H1 (cell line): ENCODE results near the gene MAP6. TPM values are rescaled to one million over a fixed set of nuclear protein-coding genes. Genes with fewer than 3 reads are reported as not detected.

Source experiments
- CTCF ChIA-PET: fragments of 300-600 bp; sonication (Branson Sonifier 250); formaldehyde crosslinking; loops from one replicate; lab custom pipeline; 2021; ENCODE audit not compliant: partially characterized antibody; lab: Charles Lee
- POLR2A ChIA-PET: fragments of 300-600 bp; sonication (Branson Sonifier 250); formaldehyde crosslinking; loops from one replicate; lab custom pipeline; 2021; ENCODE audit warnings: inconsistent platforms; ENCODE audit not compliant: partially characterized antibody; lab: Charles Lee
- DNase-seq, 2 experiments: peaks; one replicate each; pipeline versions ENCODE4 v3.0.0 to v3.0.0-alpha.2; 2010 to 2022; ENCODE audit warnings: low spot score in 2 of 2, low read depth in 1 of 2, mixed read lengths in 1 of 2
- FAIRE-seq: peaks from 2 replicates; lab custom pipeline; 2011; peaks lifted over from hg19 to GRCh38; lab: Jason Lieb, UNC
- H2AFZ ChIP-seq: 2 replicates; pipeline ENCODE4 v1.8.1; 2012; ENCODE audit warnings: low read length, inconsistent platforms
- H2AK5ac ChIP-seq: 2 replicates; pipeline ENCODE4 v1.6.1; 2013; ENCODE audit warnings: low read depth, low read length
- H2BK120ac ChIP-seq: replicated peaks from 2 replicates; pipeline ENCODE3; 2013; ENCODE audit warnings: low read depth, low read length, inconsistent platforms
- H2BK12ac ChIP-seq: 2 replicates; pipeline ENCODE4 v1.6.1; 2013; ENCODE audit warnings: low read depth, low read length
- H2BK15ac ChIP-seq: 2 replicates; pipeline ENCODE4 v1.6.1; 2013; ENCODE audit warnings: low read length
- H2BK20ac ChIP-seq: 2 replicates; pipeline ENCODE4 v1.6.1; 2013; ENCODE audit warnings: low read length
- H2BK5ac ChIP-seq: 2 replicates; pipeline ENCODE4 v1.6.1; 2013; ENCODE audit warnings: low read depth, low read length
- H3K14ac ChIP-seq: 2 replicates; pipeline ENCODE4 v1.6.1; 2013; ENCODE audit warnings: inconsistent platforms; ENCODE audit not compliant: insufficient read length
- H3K18ac ChIP-seq: 2 replicates; pipeline ENCODE4 v1.6.1; 2013; ENCODE audit warnings: low read length; ENCODE audit errors: extremely low read depth
- H3K23ac ChIP-seq: 2 replicates; pipeline ENCODE4 v1.6.1; 2013; ENCODE audit warnings: inconsistent platforms; ENCODE audit not compliant: insufficient read length
- H3K23me2 ChIP-seq: 2 replicates; pipeline ENCODE4 v1.6.1; 2013; ENCODE audit warnings: low read depth, low read length
- H3K27ac ChIP-seq: 2 replicates; pipeline ENCODE4 v1.6.1; 2011; ENCODE audit warnings: low read depth, low read length, inconsistent platforms
- H3K27me3 ChIP-seq, 4 experiments: replicated peaks in 1 of 4; 1 replicate in 1 of 4; 2 replicates in 3 of 4; pipeline versions ENCODE4 v1.6.1 to v1.8.1; 2011 to 2013; ENCODE audit warnings: low read length in 3 of 4, mild to moderate bottlenecking in 3 of 4, inconsistent platforms in 2 of 4, mixed read lengths in 2 of 4, moderate library complexity in 1 of 4; ENCODE audit not compliant: control insufficient read depth in 3 of 4, insufficient read depth in 3 of 4; ENCODE audit errors: extremely low read depth in 1 of 4
- H3K36me3 ChIP-seq, 4 experiments: 2 replicates each; pipeline versions ENCODE4 v1.6.1 to v1.8.1; 2011 to 2013; ENCODE audit warnings: mild to moderate bottlenecking in 4 of 4, low read length in 3 of 4, moderate library complexity in 2 of 4, control low read depth in 1 of 4, inconsistent platforms in 1 of 4; ENCODE audit not compliant: insufficient read depth in 4 of 4, control insufficient read depth in 2 of 4
- H3K4ac ChIP-seq: replicated peaks from 2 replicates; pipeline ENCODE3; 2013; ENCODE audit warnings: low read length, low read depth, mixed read lengths, inconsistent platforms; ENCODE audit not compliant: insufficient read length
- H3K4me1 ChIP-seq, 4 experiments: replicated peaks in 1 of 4; 1 replicate in 1 of 4; 2 replicates in 3 of 4; pipeline versions ENCODE4 v1.6.1 to v1.8.1; 2011 to 2013; ENCODE audit warnings: low read length in 3 of 4, inconsistent platforms in 2 of 4, mixed read lengths in 1 of 4; ENCODE audit not compliant: insufficient read depth in 4 of 4, control insufficient read depth in 3 of 4
- H3K4me2 ChIP-seq, 2 experiments: 2 replicates each; pipeline versions ENCODE4 v1.6.1 to v1.8.1; 2011 to 2013; ENCODE audit warnings: low read depth in 2 of 2, low read length in 2 of 2, control low read depth in 1 of 2, inconsistent platforms in 1 of 2, mild to moderate bottlenecking in 1 of 2; ENCODE audit not compliant: insufficient read depth in 1 of 2
- H3K4me3 ChIP-seq, 4 experiments: fragments of 200-600, 300-600 bp in 1 of 4; sonication (generic), shearing (Covaris generic), sonication (Bioruptor Twin) in 1 of 4; 2 replicates each; pipeline versions ENCODE4 v1.5.1 to v1.8.1; 2011 to 2016; ENCODE audit warnings: low read length in 4 of 4, low read depth in 3 of 4, control low read depth in 2 of 4, inconsistent platforms in 2 of 4, mild to moderate bottlenecking in 2 of 4, mixed read lengths in 1 of 4, moderate library complexity in 1 of 4; ENCODE audit not compliant: insufficient read depth in 2 of 4; ENCODE audit errors: extremely low read depth in 1 of 4
- H3K56ac ChIP-seq: replicated peaks from 2 replicates; pipeline ENCODE3; 2013; ENCODE audit warnings: low read depth, mild to moderate bottlenecking, mixed read lengths, low read length, inconsistent platforms; ENCODE audit not compliant: insufficient read length
- H3K79me1 ChIP-seq: 2 replicates; pipeline ENCODE4 v1.6.1; 2013; ENCODE audit warnings: low read depth, low read length, control low read depth
- H3K79me2 ChIP-seq, 2 experiments: 2 replicates each; pipeline versions ENCODE4 v1.6.1 to v1.8.1; 2012 to 2013; ENCODE audit warnings: low read length in 2 of 2, mild to moderate bottlenecking in 2 of 2, inconsistent platforms in 1 of 2; ENCODE audit not compliant: insufficient read depth in 2 of 2, control insufficient read depth in 1 of 2
- H3K9ac ChIP-seq, 4 experiments: replicated peaks in 1 of 4; 1 replicate in 1 of 4; 2 replicates in 3 of 4; pipeline versions ENCODE4 v1.6.1 to v1.8.1; 2011 to 2013; ENCODE audit warnings: low read depth in 3 of 4, low read length in 3 of 4, control low read depth in 2 of 4, mild to moderate bottlenecking in 2 of 4, moderate library complexity in 2 of 4, inconsistent platforms in 1 of 4; ENCODE audit errors: extremely low read depth in 1 of 4
- H3K9me3 ChIP-seq, 2 experiments: 2 replicates each; pipeline versions ENCODE4 v1.6.1 to v1.8.1; 2012 to 2013; ENCODE audit warnings: mild to moderate bottlenecking in 2 of 2, moderate library complexity in 2 of 2, control low read depth in 1 of 2, inconsistent platforms in 1 of 2, low read depth in 1 of 2, low read length in 1 of 2, mixed read lengths in 1 of 2; ENCODE audit not compliant: insufficient read depth in 2 of 2
- H4K20me1 ChIP-seq, 2 experiments: replicated peaks in 1 of 2; 2 replicates each; pipeline versions ENCODE3 to v1.8.1; 2011 to 2013; ENCODE audit warnings: inconsistent platforms in 2 of 2, low read length in 2 of 2, mild to moderate bottlenecking in 1 of 2; ENCODE audit not compliant: insufficient read depth in 2 of 2, control insufficient read depth in 1 of 2
- H4K5ac ChIP-seq: 2 replicates; pipeline ENCODE4 v1.6.1; 2013; ENCODE audit warnings: low read length, low read depth, mixed read lengths, inconsistent platforms; ENCODE audit not compliant: insufficient read length
- H4K8ac ChIP-seq: 2 replicates; pipeline ENCODE4 v1.8.0; 2013; ENCODE audit warnings: mild to moderate bottlenecking, moderate library complexity, low read length, inconsistent platforms; ENCODE audit not compliant: insufficient read depth; ENCODE audit errors: extremely low read depth
- H4K91ac ChIP-seq: replicated peaks from 2 replicates; pipeline ENCODE3; 2013; ENCODE audit warnings: low read length, mixed read lengths, inconsistent platforms; ENCODE audit not compliant: insufficient read length
- ASH2L ChIP-seq: fragments of 200-600, 300-600 bp; sonication (generic); IDR thresholded peaks from one replicate; pipeline ENCODE4 v1.7.1; 2017; ENCODE audit warnings: low read length
- ATF2 ChIP-seq: IDR thresholded peaks from 2 replicates; pipeline ENCODE4 v1.6.1; 2012; ENCODE audit warnings: low read length, inconsistent platforms
- CREB1 ChIP-seq: IDR thresholded peaks from 2 replicates; pipeline ENCODE4 v1.6.1; 2012; ENCODE audit warnings: inconsistent platforms
- EP300 ChIP-seq, 2 experiments: IDR thresholded peaks; 1 replicate in 1 of 2; 2 replicates in 1 of 2; pipeline ENCODE4 v1.6.1; 2011 to 2012; ENCODE audit warnings: low read depth in 2 of 2, low read length in 2 of 2, mild to moderate bottlenecking in 2 of 2, borderline replicate concordance in 1 of 2, inconsistent platforms in 1 of 2, moderate library complexity in 1 of 2
- HDAC2 ChIP-seq, 2 experiments: fragments of 300-600 bp in 1 of 2; sonication (generic) in 1 of 2; IDR thresholded peaks; 2 replicates each; pipeline ENCODE4 v1.6.1; 2011 to 2012; ENCODE audit warnings: low read depth in 2 of 2, low read length in 2 of 2, mild to moderate bottlenecking in 2 of 2, moderate library complexity in 2 of 2, borderline replicate concordance in 1 of 2, inconsistent platforms in 1 of 2
- KDM1A ChIP-seq: fragments of 200-600, 300-600 bp; sonication (generic); IDR thresholded peaks from 2 replicates; pipeline ENCODE4 v1.7.1; 2016; ENCODE audit warnings: mild to moderate bottlenecking, low read length, borderline replicate concordance
- RFX5 ChIP-seq: IDR thresholded peaks from 2 replicates; pipeline ENCODE4 v1.6.1; 2011; ENCODE audit warnings: low read depth, low read length, improper control_type of control experiment, borderline replicate concordance
- SUZ12 ChIP-seq: fragments of 200-600 bp; sonication (generic); IDR thresholded peaks from 2 replicates; pipeline ENCODE4 v1.6.1; 2012; ENCODE audit warnings: mild to moderate bottlenecking, inconsistent platforms, low read length, moderate library complexity, mixed read lengths
- TAF7 ChIP-seq: optimal IDR thresholded peaks from 2 replicates; pipeline ENCODE3; 2011; ENCODE audit warnings: low read depth, mild to moderate bottlenecking, inconsistent platforms, low read length, moderate library complexity, borderline replicate concordance
- ZNF274 ChIP-seq: IDR thresholded peaks from 2 replicates; pipeline ENCODE4 v1.7.0; 2012; ENCODE audit warnings: low read length, borderline replicate concordance; ENCODE audit errors: extremely low read depth
- WGBS, 2 experiments: shearing (Covaris generic) in 1 of 2; methylation state at CpG; one replicate each; pipeline versions ENCODE4 v1.1.6 to v1.1.7; 2013 to 2015; ENCODE audit warnings: low lambda C conversion rate in 2 of 2, mixed read lengths in 2 of 2, inconsistent platforms in 1 of 2, low coverage in 1 of 2, missing lambda C conversion rate in 1 of 2; ENCODE audit not compliant: insufficient replicate concordance in 2 of 2, insufficient coverage in 1 of 2, insufficient read length in 1 of 2; ENCODE audit errors: extremely low coverage in 1 of 2, missing lambda C conversion rate in 1 of 2; 5-methylcytosine and 5-hydroxymethylcytosine counted together
- polyA plus RNA-seq, 7 experiments: library from polyadenylated mRNA; depleted of rRNA in 3 of 7; stranded (reverse) in 5 of 7; unstranded in 2 of 7; fragments of >200 nt in 5 of 7; fragments of 200-250 nt in 2 of 7; gene quantifications; 1 replicate in 5 of 7; 2 replicates in 1 of 7; 4 replicates in 1 of 7; pipeline versions ENCODE4 v1.2.1 to v1.2.3, GENCODE V29; 2011 to 2013; ENCODE audit warnings: missing spikeins in 2 of 7, mixed read lengths in 2 of 7
- total RNA-seq: library from RNA; stranded (reverse); fragmentation: NEBNext Ultra II Directional; extraction: Animal tissue kit (Norgen Biotek cat#: 25700); gene quantifications from 2 replicates; pipeline ENCODE4 v1.2.1, GENCODE V29; 2021

MAP6 gene
- total and polyA plus RNA-seq, 2 of the 8 experiments (the other 6 are each of a cell fraction or from before 2014, with no cell fraction given): 0.54 to 0.89 TPM

- H3K18ac ChIP-seq: peak overlapping the region; percentile 52; the same call in 1 of the 2 replicates
- no peaks in the 10 kb centered on the region for H3K9me3 ChIP-seq
- no peaks in the 10 kb centered on the region for H3K36me3 ChIP-seq
- H2AFZ ChIP-seq: peak overlapping the region; percentile 54; the same call in 1 of the 2 replicates
- H3K9ac ChIP-seq: peak overlapping the region in 1 of 4 experiments; percentile 39; a peak in 1 of 7 replicates
- ChIA-PET CTCF (interaction anchor here (0.6 to 0.9 kb wide), 5 partner anchors 9 to 333 kb away, joined by 3 read pairs; no protein-coding TSS in a partner anchor), POLR2A (interaction anchor here (2.0 to 2.7 kb wide), 2 partner anchors 83 to 93 kb away, joined by 5 to 6 read pairs; no protein-coding TSS in a partner anchor)
- no peak overlapping the region for H4K91ac ChIP-seq
- H4K5ac ChIP-seq: no peak overlapping the region
- H3K23me2 ChIP-seq: peaks cover 15% of the 10 kb centered on the region; the same call in 1 of the 2 replicates
- H3K79me1 ChIP-seq: no peaks in the 10 kb centered on the region
- no peak overlapping the region for H3K27ac ChIP-seq
- peak overlapping the region; percentile 17 for H3K56ac ChIP-seq
- peak overlapping the region; percentile 32 to 66 (median 45) for H3K4me3 ChIP-seq
- H3K4ac ChIP-seq: no peak overlapping the region
- no peak overlapping the region for H3K23ac ChIP-seq
- DNase-seq: peak in 1 of 2 experiments; percentile 71
- H3K79me2 ChIP-seq: no peaks in the 10 kb centered on the region
- H2AK5ac ChIP-seq: no peak overlapping the region
- H4K20me1 ChIP-seq: no peaks in the 10 kb centered on the region
- no peak overlapping the region for H2BK15ac ChIP-seq
- peaks cover 13 to 28% (median 13%) of the 10 kb centered on the region in 4 experiments for H3K4me1 ChIP-seq
- peaks cover 43 to 75% (median 64%) of the 10 kb centered on the region in 4 experiments for H3K27me3 ChIP-seq
- FAIRE-seq: no peak
- H4K8ac ChIP-seq: no peak overlapping the region
- no peak overlapping the region for H2BK20ac ChIP-seq
- H2BK5ac ChIP-seq: no peak overlapping the region
- no peak overlapping the region for H3K14ac ChIP-seq
- WGBS, 2 experiments: 4% methylated on average over 33 of the region's 63 CpGs; no CpG with 5 or more reads in 1 of the 2 experiments
- H2BK12ac ChIP-seq: peak overlapping the region; percentile 85; the same call in 1 of the 2 replicates
- H2BK120ac ChIP-seq: no peak overlapping the region
- peak overlapping the region; percentile 79 to 82 for H3K4me2 ChIP-seq
- TF ChIP-seq RFX5 (no peak), SUZ12 (peak; percentile 49; the same call in 1 of the 2 replicates), CREB1 (no peak), EP300 (IDR thresholded peaks at IDR 0.05; ENCODE audit: borderline replicate concordance in 1 of 2, low read depth in 2 of 2, low read length in 2 of 2) (no peak), HDAC2 (IDR thresholded peaks at IDR 0.05; ENCODE audit: borderline replicate concordance in 1 of 2, low read depth in 2 of 2, low read length in 2 of 2) (no peak), ZNF274 (no peak), ASH2L (peak; percentile 44), ATF2 (no peak), KDM1A (no peak), TAF7 (no peak)
Observed at GRCh38 chr11:75667255-75667830, 1.5 kb downstream of the MAP6 start.
